ENCODE data around the gene RUFY2. TPM values are rescaled to one million over a fixed set of nuclear protein-coding genes. Genes with fewer than 3 reads are reported as not detected.

Gene RUFY2
- total RNA-seq, 1 donor from 2014 or later, result 75.6 TPM

DNA sequence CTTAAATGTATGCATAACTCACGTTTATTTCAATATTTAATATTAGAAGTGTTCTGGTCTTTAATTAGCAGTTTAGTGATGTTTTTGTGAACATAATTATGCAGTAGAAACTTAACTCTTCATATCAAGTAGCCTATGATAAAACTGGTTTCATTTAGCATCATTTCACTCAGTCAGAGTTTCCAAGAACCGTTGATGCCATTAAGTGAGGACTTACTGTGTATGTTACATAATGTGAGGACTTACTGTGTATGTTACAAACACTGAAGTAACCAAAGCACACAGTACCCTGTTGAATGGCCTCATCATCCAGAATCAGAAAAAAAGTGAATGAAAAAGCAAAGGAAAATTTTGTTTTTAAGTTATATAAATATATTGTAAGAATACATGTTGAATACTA lies 41.5 kb downstream of the RUFY2 start:
- no peak overlapping the region for H3K27ac Mint-ChIP-seq (ENCODE audit: unreplicated experiment)
- H3K4me3 Mint-ChIP-seq (ENCODE audit: unreplicated experiment), result no peak overlapping the region
- TF ChIP-seq, protein P1, sequence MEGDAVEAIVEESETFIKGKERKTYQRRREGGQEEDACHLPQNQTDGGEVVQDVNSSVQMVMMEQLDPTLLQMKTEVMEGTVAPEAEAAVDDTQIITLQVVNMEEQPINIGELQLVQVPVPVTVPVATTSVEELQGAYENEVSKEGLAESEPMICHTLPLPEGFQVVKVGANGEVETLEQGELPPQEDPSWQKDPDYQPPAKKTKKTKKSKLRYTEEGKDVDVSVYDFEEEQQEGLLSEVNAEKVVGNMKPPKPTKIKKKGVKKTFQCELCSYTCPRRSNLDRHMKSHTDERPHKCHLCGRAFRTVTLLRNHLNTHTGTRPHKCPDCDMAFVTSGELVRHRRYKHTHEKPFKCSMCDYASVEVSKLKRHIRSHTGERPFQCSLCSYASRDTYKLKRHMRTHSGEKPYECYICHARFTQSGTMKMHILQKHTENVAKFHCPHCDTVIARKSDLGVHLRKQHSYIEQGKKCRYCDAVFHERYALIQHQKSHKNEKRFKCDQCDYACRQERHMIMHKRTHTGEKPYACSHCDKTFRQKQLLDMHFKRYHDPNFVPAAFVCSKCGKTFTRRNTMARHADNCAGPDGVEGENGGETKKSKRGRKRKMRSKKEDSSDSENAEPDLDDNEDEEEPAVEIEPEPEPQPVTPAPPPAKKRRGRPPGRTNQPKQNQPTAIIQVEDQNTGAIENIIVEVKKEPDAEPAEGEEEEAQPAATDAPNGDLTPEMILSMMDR (IDR thresholded peaks at IDR 0.05; ENCODE audit: partially characterized antibody, unreplicated experiment), result no peak
- peaks cover 2% of the 10 kb centered on the region for H3K9me3 Mint-ChIP-seq (ENCODE audit: unreplicated experiment)
- H3K27me3 Mint-ChIP-seq (ENCODE audit: unreplicated experiment), result peaks cover 3% of the 10 kb centered on the region
- no peaks in the 10 kb centered on the region for H3K4me1 Mint-ChIP-seq (ENCODE audit: low read depth, unreplicated experiment)
- DNase-seq, result no peak
- peaks cover 3% of the 10 kb centered on the region for H3K36me3 Mint-ChIP-seq (ENCODE audit: unreplicated experiment)

DNA sequence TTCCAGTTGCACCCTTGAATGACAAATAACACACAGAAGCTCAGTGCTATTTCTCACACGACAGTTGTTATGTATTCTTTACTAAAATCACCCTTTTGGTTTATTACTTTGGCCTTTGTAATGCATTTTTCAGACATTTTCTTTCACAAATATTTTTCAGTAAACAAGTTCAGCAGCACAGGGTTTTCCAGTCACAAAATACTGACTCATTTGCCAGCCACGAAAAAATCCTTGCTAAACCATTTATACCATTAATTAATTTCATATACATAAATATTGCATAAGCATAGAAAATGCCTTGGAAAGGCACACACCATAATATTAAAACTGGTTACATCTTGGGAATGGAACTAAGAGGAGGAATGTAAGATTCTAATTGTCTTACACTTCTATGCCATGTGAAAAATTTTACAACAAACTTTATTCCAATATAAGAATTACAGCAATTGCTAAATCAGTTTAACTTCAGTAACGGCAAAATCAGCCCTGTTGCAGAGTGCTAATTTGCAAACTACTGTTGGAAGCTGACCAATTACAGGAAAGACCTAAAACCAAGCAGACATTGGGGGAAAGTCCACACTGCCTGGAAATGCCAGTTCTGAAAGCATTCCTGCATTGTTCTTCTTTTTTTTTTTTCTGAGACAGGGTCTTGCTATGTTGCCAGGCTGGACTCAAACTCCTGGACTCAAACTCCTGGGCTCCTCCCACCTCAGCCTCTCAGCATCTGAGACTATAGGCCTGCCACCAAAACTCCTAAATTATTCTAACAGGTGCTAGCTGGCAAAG lies 42.8 kb downstream of the RUFY2 start:
- H3K9me3 Mint-ChIP-seq (ENCODE audit: unreplicated experiment), result no peaks in the 10 kb centered on the region
- H3K4me3 Mint-ChIP-seq (ENCODE audit: unreplicated experiment), result no peak overlapping the region
- H3K27ac Mint-ChIP-seq (ENCODE audit: unreplicated experiment), result no peak overlapping the region

DNA sequence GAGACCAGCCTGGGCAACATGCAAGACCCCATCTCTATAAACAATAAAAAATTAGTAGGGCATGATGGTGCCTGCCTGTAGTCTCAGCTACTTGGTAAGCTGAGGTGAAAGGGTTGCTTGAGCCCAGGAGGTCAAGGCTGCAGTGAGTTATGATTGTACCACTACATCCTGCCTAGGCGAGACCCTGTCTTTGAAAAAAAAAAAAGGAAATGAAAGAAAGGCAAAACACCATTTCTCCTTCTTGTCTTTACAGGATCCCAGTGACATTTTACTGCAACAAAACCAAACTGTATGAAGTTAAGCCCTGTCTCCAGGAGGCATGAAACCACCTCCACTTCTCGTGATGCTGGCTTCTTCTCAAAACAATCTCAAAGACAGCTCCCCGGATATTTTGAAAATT lies 44.5 kb downstream of the RUFY2 start:
- Mint-ChIP-seq H3K27ac (ENCODE audit: unreplicated experiment) (no peak overlapping the region), H3K27me3 (ENCODE audit: unreplicated experiment) (no peaks in the 10 kb centered on the region), H3K9me3 (ENCODE audit: unreplicated experiment) (no peaks in the 10 kb centered on the region), H3K4me3 (ENCODE audit: unreplicated experiment) (no peak overlapping the region), H3K4me1 (ENCODE audit: low read depth, unreplicated experiment) (no peaks in the 10 kb centered on the region), H3K36me3 (ENCODE audit: unreplicated experiment) (no peaks in the 10 kb centered on the region)
- TF ChIP-seq, protein P1 (IDR thresholded peaks at IDR 0.05; ENCODE audit: partially characterized antibody, unreplicated experiment), result no peak
- DNase-seq, result no peak

More for the DNA sequence above, 42.8 kb downstream of the RUFY2 start:
- H3K4me1 Mint-ChIP-seq (ENCODE audit: low read depth, unreplicated experiment), result no peaks in the 10 kb centered on the region
- no peaks in the 10 kb centered on the region for H3K27me3 Mint-ChIP-seq (ENCODE audit: unreplicated experiment)
- H3K36me3 Mint-ChIP-seq (ENCODE audit: unreplicated experiment), result no peaks in the 10 kb centered on the region
- DNase-seq, result no peak
- TF ChIP-seq, protein P1 (IDR thresholded peaks at IDR 0.05; ENCODE audit: partially characterized antibody, unreplicated experiment), result no peak

DNA sequence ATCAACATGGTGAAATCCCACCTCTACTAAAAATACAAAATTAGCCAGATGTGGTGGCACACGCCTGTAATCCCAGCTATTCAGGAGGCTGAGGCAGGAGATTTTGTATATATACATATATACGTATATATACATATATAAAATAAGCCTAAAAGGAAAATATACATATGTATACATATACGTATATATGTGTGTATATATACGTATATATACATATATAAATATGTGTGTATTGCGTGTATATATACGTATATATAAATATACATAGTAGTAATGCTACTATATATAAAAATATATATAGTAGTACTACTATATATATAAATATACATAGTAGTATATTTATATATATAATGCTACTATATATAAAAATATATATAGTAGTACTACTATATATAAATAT lies 47.9 kb downstream of the RUFY2 start:
- no peaks in the 10 kb centered on the region for H3K9me3 Mint-ChIP-seq (ENCODE audit: unreplicated experiment)
- H3K27me3 Mint-ChIP-seq (ENCODE audit: unreplicated experiment), result no peaks in the 10 kb centered on the region
- TF ChIP-seq, protein P1 (IDR thresholded peaks at IDR 0.05; ENCODE audit: partially characterized antibody, unreplicated experiment), result no peak
- no peak overlapping the region for H3K27ac Mint-ChIP-seq (ENCODE audit: unreplicated experiment)
- H3K4me3 Mint-ChIP-seq (ENCODE audit: unreplicated experiment), result no peak overlapping the region
- DNase-seq, result no peak
- no peaks in the 10 kb centered on the region for H3K36me3 Mint-ChIP-seq (ENCODE audit: unreplicated experiment)
- H3K4me1 Mint-ChIP-seq (ENCODE audit: low read depth, unreplicated experiment), result no peaks in the 10 kb centered on the region

DNA sequence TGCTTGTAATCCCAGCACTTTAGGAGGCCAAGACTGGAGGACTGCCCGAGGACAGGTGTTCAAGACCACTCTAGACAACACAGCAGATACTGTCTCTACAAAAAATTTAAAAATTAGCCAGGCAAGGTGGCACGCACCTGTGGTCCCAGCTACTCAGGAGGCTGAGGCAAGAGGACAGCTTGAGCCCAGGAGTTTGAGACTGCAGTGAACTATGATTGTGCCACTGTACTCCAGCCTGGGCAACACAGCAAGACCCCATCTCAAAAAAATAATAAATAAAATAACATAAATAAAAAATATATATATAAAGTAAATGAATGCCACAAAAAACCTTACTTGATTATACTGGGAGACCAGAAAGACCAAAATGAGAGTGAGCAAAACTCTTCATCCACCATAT lies 53.5 kb downstream of the RUFY2 start:
- Mint-ChIP-seq H3K4me1 (ENCODE audit: low read depth, unreplicated experiment) (no peaks in the 10 kb centered on the region), H3K27me3 (ENCODE audit: unreplicated experiment) (peaks cover 2% of the 10 kb centered on the region), H3K4me3 (ENCODE audit: unreplicated experiment) (no peak overlapping the region), H3K36me3 (ENCODE audit: unreplicated experiment) (no peaks in the 10 kb centered on the region), H3K9me3 (ENCODE audit: unreplicated experiment) (no peaks in the 10 kb centered on the region), H3K27ac (ENCODE audit: unreplicated experiment) (no peak overlapping the region)
- DNase-seq, result no peak
- TF ChIP-seq, protein P1 (IDR thresholded peaks at IDR 0.05; ENCODE audit: partially characterized antibody, unreplicated experiment), result no peak

Measured in glutamatergic neuron (in vitro differentiated cells).